HG02642 (cell line): Measurements from ENCODE around the gene CMTM8.
"Not testable (repeated sequence)": the region's sequence is repeated elsewhere in the genome, so short reads cannot be mapped to it uniquely, and the experiment has no call there.

Experiments
- ATAC-seq: cut with Tn5 transposase; IDR thresholded peaks from one replicate; pipeline ENCODE4 v1.9.1; 2021; ENCODE audit warnings: mild to moderate bottlenecking; ENCODE audit not compliant: unreplicated experiment, poor library complexity

The CMTM8 gene

GRCh38 chr3:32226875-32227500, 11.5 kb upstream of the CMTM8 start:
- no peak for ATAC-seq

GRCh38 chr3:32228743-32229142, 9.7 kb upstream of the CMTM8 start:
- ATAC-seq = not testable (repeated sequence)

- ATAC-seq = no peak
Observed at GRCh38 chr3:32229565-32229964, 8.9 kb upstream of the CMTM8 start.

- ATAC-seq = no peak
Observed at GRCh38 chr3:32236377-32236776, 2.1 kb upstream of the CMTM8 start.

GRCh38 chr3:32237670-32238452, 619 bp upstream of the CMTM8 start:
- ATAC-seq = peak; percentile 6

- no peak for ATAC-seq
Observed at GRCh38 chr3:32239307-32240158, 1.1 kb downstream of the CMTM8 start.

GRCh38 chr3:32240159-32240545, 1.7 kb downstream of the CMTM8 start:
- no peak for ATAC-seq

- ATAC-seq = no peak
Observed at GRCh38 chr3:32241100-32241499, 2.6 kb downstream of the CMTM8 start.

GRCh38 chr3:32243519-32243918, 5.0 kb downstream of the CMTM8 start:
- no peak for ATAC-seq

GRCh38 chr3:32245200-32245599, 6.7 kb downstream of the CMTM8 start:
- ATAC-seq = no peak

- no peak for ATAC-seq
Observed at GRCh38 chr3:32246079-32246675, 7.7 kb downstream of the CMTM8 start.

- no peak for ATAC-seq
Observed at GRCh38 chr3:32249184-32249782, 10.8 kb downstream of the CMTM8 start.

- ATAC-seq = no peak
Observed at GRCh38 chr3:32254268-32254667, 15.8 kb downstream of the CMTM8 start.

- ATAC-seq = no peak
Observed at GRCh38 chr3:32255345-32255744, 16.9 kb downstream of the CMTM8 start.

GRCh38 chr3:32256206-32256605, 17.7 kb downstream of the CMTM8 start:
- no peak for ATAC-seq

GRCh38 chr3:32257042-32257441, 18.6 kb downstream of the CMTM8 start:
- no peak for ATAC-seq

- no peak for ATAC-seq
Observed at GRCh38 chr3:32257641-32258438, 19.4 kb downstream of the CMTM8 start.

- ATAC-seq = no peak
Observed at GRCh38 chr3:32258869-32259268, 20.4 kb downstream of the CMTM8 start.

- no peak for ATAC-seq
Observed at GRCh38 chr3:32261545-32261944, 23.1 kb downstream of the CMTM8 start.

- ATAC-seq = no peak
Observed at GRCh38 chr3:32262201-32262600, 23.7 kb downstream of the CMTM8 start.
